Breast epithelium (tissue), 4 donors: Measurements from ENCODE around the gene BORCS5. TPM values are rescaled to one million over a fixed set of nuclear protein-coding genes. Genes with fewer than 3 reads are reported as not detected.

Experiments
- DNase-seq, 2 donors: peaks; one replicate each; pipeline ENCODE4 v3.0.0-alpha.2; 2019; ENCODE audit warnings: low spot score in 2 of 2
- H3K27ac ChIP-seq, 2 donors: fragments of 200-600 bp; sonication (generic) in 1 of 2; one replicate each; pipeline ENCODE4 v1.5.1; 2016 to 2019; ENCODE audit warnings: mild to moderate bottlenecking in 1 of 2
- H3K27me3 ChIP-seq, 2 donors: fragments of 200-600 bp; sonication (generic) in 1 of 2; one replicate each; pipeline versions ENCODE4 v1.5.1 to v1.6.0; 2017 to 2019; ENCODE audit warnings: control low read depth in 1 of 2, mild to moderate bottlenecking in 1 of 2
- H3K36me3 ChIP-seq: fragments of 200-600 bp; one replicate; pipeline ENCODE4 v1.5.1; 2019
- H3K4me1 ChIP-seq, 2 donors: fragments of 200-600 bp; sonication (generic); one replicate each; pipeline ENCODE4 v1.5.1; 2016 to 2019; ENCODE audit warnings: control low read depth in 1 of 2
- H3K4me3 ChIP-seq, 3 donors: fragments of 200-600 bp; sonication (generic); 1 replicate in 2 of 3; 2 replicates in 1 of 3; pipeline ENCODE4 v1.5.1; 2016 to 2019; ENCODE audit warnings: mild to moderate bottlenecking in 3 of 3, moderate library complexity in 2 of 3
- H3K9me3 ChIP-seq, 2 donors: fragments of 200-600 bp; sonication (generic) in 1 of 2; one replicate each; pipeline ENCODE4 v1.5.1; 2016 to 2019; ENCODE audit warnings: control low read depth in 1 of 2
- POLR2A ChIP-seq: fragments of 450-650 bp; IDR thresholded peaks from one replicate; pipeline ENCODE4 v1.6.1; 2016; ENCODE audit warnings: antibody characterized with exemption, mild to moderate bottlenecking, moderate library complexity
- POLR2AphosphoS5 ChIP-seq, 3 donors: sonication (generic); formaldehyde crosslinking; IDR thresholded peaks; one replicate each; pipeline ENCODE4 v1.6.1; 2017; ENCODE audit warnings: antibody characterized with exemption in 3 of 3
- intact Hi-C: fragments of 100-400 bp; cut with DNase I; formaldehyde crosslinking; loops from one replicate; pipeline ENCODE4 v1.15.1; 2023; ENCODE audit warnings: low total_unique reads
- total RNA-seq, 3 donors: library from RNA; depleted of rRNA; stranded (reverse); fragments of >200 nt; gene quantifications; one replicate each; pipeline ENCODE4 v1.1.0, GENCODE V29; 2016
- TF ChIP-seq, protein P1 (sequence below), 3 donors: fragments of 450-650 bp; IDR thresholded peaks; one replicate each; pipeline ENCODE4 v1.5.1; 2016 to 2017; ENCODE audit warnings: antibody characterized with exemption in 3 of 3, mild to moderate bottlenecking in 3 of 3, moderate library complexity in 3 of 3

BORCS5 gene
- total RNA-seq, 3 donors from 2014 or later: 13.5 to 20.3 (median 17.4) TPM

DNA sequence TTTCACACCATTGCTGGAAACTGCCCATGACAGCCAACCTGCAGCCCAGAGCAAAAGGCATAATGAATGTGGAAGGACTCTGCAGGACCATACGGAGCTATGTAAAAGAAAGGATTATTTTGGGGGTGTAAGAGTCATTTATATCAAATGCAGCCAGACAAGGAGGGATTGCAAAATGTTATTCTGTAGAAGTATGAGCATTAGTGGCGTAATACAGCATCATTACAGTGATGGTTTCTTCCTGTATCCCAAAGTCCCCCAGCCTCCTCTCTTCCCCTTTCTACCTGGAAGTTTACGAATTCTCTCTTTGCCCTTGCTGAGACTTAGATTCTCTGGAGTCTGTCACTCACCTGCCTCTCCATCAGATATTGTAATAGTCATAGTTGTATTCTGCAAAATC lies 89.9 kb downstream of the BORCS5 start:
- no peaks in the 10 kb centered on the region for H3K27me3 ChIP-seq
- no peaks in the 10 kb centered on the region for H3K9me3 ChIP-seq
- H3K4me1 ChIP-seq: peaks cover 0 to 6% of the 10 kb centered on the region in 2 donors
- DNase-seq: no peak
- H3K4me3 ChIP-seq: no peak overlapping the region
- TF ChIP-seq POLR2AphosphoS5 (IDR thresholded peaks at IDR 0.05): no peak
- intact Hi-C loops: no loop called here
- no peak overlapping the region for H3K27ac ChIP-seq
- H3K36me3 ChIP-seq: no peaks in the 10 kb centered on the region

DNA sequence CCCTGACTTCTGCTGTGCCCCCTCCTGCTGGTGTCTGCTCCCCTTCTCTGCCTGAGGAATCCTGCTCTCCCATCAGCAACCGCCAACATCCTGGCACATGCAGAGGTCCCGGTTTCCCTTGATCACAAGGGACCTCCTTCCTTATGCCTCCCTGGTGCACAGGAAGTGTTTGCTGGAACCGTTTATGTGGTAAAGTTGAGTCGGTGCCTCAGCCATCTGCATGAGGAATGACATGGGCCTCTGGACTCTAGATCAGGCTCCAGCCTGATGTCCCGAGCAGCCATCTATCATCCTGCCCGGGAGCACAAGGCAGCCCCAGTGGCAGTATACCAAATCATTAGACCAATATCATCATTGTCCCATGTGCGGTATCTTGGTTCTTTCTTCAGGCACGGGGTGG lies 90.4 kb downstream of the BORCS5 start:
- H3K36me3 ChIP-seq: no peaks in the 10 kb centered on the region
- no peak for DNase-seq
- intact Hi-C loops: no loop called here
- no peak overlapping the region for H3K27ac ChIP-seq
- H3K9me3 ChIP-seq: no peaks in the 10 kb centered on the region
- H3K27me3 ChIP-seq: no peaks in the 10 kb centered on the region
- no peak overlapping the region for H3K4me3 ChIP-seq
- H3K4me1 ChIP-seq: peaks cover 0 to 6% of the 10 kb centered on the region in 2 donors
- no peak for TF ChIP-seq POLR2AphosphoS5 (IDR thresholded peaks at IDR 0.05)
- TF ChIP-seq, protein P1, sequence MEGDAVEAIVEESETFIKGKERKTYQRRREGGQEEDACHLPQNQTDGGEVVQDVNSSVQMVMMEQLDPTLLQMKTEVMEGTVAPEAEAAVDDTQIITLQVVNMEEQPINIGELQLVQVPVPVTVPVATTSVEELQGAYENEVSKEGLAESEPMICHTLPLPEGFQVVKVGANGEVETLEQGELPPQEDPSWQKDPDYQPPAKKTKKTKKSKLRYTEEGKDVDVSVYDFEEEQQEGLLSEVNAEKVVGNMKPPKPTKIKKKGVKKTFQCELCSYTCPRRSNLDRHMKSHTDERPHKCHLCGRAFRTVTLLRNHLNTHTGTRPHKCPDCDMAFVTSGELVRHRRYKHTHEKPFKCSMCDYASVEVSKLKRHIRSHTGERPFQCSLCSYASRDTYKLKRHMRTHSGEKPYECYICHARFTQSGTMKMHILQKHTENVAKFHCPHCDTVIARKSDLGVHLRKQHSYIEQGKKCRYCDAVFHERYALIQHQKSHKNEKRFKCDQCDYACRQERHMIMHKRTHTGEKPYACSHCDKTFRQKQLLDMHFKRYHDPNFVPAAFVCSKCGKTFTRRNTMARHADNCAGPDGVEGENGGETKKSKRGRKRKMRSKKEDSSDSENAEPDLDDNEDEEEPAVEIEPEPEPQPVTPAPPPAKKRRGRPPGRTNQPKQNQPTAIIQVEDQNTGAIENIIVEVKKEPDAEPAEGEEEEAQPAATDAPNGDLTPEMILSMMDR (IDR thresholded peaks at IDR 0.05): no peak
- no peak for TF ChIP-seq POLR2A

DNA sequence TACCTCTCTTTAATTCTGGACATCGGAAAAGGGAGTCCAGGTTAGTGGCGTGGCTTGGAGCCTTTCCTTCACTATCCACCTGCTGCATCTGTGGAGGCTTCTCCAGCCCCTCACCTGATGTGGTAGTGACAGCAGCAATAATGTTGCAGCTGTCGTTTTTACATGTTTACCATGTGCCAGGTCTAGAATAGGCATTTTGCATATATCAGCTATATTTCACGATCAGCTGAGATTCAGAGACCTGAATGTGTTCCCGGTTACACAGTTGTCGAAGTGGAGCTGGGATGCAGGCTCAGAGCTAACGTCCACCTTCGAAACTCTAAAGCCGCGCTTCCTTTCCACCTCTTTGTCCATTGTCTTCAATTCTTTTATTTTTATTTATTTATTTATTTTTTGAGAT lies 91.0 kb downstream of the BORCS5 start:
- intact Hi-C loops: no loop called here
- Histone ChIP-seq H3K27me3 (no peaks in the 10 kb centered on the region), H3K9me3 (no peaks in the 10 kb centered on the region), H3K36me3 (no peaks in the 10 kb centered on the region), H3K4me3 (no peak overlapping the region), H3K27ac (no peak overlapping the region), H3K4me1 (peaks cover 0 to 6% of the 10 kb centered on the region in 2 donors)
- TF ChIP-seq POLR2A (no peak), POLR2AphosphoS5 (IDR thresholded peaks at IDR 0.05) (no peak)
- TF ChIP-seq, protein P1 (IDR thresholded peaks at IDR 0.05): no peak
- DNase-seq: no peak

DNA sequence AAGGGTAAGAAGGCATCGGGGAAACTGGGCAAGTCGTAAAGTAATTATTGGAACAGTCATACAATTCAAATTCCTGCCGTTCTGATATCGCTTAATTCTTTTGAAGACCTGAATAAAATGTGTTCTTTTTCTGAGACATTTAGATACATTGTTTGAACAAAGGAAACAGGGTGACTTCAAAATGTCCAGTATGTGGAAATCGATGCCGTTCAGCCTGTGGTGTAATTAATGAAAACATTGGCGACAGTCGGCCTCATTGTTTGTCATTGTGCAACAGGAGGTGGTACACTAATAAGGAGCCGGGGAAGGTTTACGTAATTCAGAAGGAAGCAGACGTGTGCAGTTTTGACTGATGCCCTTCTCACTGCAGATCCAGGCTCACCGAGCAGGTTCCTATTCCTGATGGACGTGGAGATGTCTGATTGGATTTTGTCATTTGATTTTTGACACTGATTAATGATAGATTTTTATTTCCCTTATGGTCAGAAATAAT lies 92.7 kb downstream of the BORCS5 start:
- no peak overlapping the region for H3K4me3 ChIP-seq
- H3K27me3 ChIP-seq: no peaks in the 10 kb centered on the region
- TF ChIP-seq POLR2AphosphoS5 (IDR thresholded peaks at IDR 0.05): peak; percentile 54 to 88 (median 62)
- TF ChIP-seq, protein P1 (IDR thresholded peaks at IDR 0.05): peak in 1 of 3 donors; percentile 8
- no peak for TF ChIP-seq POLR2A
- H3K27ac ChIP-seq: peak overlapping the region; percentile 89 to 91
- no peaks in the 10 kb centered on the region for H3K36me3 ChIP-seq
- DNase-seq: peak; percentile 61 to 89
- H3K4me1 ChIP-seq: no peaks in the 10 kb centered on the region
- intact Hi-C loops: no loop called here
- no peaks in the 10 kb centered on the region for H3K9me3 ChIP-seq

DNA sequence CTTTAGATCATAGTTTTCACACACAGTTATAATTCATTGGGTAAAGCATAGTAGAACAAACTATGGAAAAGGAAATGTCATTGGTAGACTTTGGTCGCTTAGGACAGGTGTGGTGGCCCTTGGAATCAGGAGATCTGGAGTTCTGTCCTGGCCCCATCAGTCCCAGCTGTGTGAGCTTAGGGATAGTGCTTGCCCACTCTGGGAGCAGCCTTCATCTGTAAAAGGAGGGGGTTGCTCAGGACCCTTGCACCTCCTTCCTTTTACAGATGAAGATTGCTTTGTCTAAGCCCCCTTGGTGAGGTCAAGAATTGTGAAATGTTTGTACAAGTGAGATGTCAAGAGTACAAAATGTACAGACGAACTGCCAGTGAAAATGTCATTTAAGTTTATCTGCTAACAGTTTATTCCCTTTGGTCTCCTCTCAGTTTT lies 93.2 kb downstream of the BORCS5 start:
- H3K4me3 ChIP-seq: no peak overlapping the region
- peak overlapping the region; percentile 89 to 91 for H3K27ac ChIP-seq
- H3K9me3 ChIP-seq: no peaks in the 10 kb centered on the region
- DNase-seq: no peak
- H3K27me3 ChIP-seq: no peaks in the 10 kb centered on the region
- TF ChIP-seq, protein P1 (IDR thresholded peaks at IDR 0.05): no peak
- no peak for TF ChIP-seq POLR2A
- TF ChIP-seq POLR2AphosphoS5 (IDR thresholded peaks at IDR 0.05): no peak
- H3K4me1 ChIP-seq: no peaks in the 10 kb centered on the region
- intact Hi-C loops: no loop called here
- no peaks in the 10 kb centered on the region for H3K36me3 ChIP-seq

DNA sequence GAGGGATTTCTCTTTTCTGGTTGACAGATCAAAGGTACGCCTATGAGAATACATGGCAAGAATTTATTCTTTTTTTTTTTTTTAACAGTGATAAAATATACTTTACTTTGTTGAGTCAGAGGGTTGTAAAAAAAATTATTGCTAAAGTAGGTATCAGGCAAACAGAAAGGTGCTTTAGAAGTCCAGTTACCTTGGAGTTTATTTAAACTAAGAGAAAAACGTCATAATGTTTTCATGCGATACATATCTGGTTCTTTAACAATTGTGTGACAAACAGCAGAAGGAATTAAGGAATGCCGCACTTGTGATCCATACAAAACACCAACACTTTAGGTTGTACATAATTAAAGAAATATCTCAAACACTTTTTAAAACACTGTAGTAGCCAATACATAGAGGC lies 94.2 kb downstream of the BORCS5 start:
- intact Hi-C loops: no loop called here
- Histone ChIP-seq H3K4me3 (no peak overlapping the region), H3K36me3 (no peaks in the 10 kb centered on the region), H3K27ac (peak overlapping the region; percentile 17 to 89), H3K4me1 (no peaks in the 10 kb centered on the region), H3K27me3 (no peaks in the 10 kb centered on the region), H3K9me3 (no peaks in the 10 kb centered on the region)
- no peak for DNase-seq
- no peak for TF ChIP-seq POLR2A
- TF ChIP-seq POLR2AphosphoS5 (IDR thresholded peaks at IDR 0.05): no peak
- TF ChIP-seq, protein P1 (IDR thresholded peaks at IDR 0.05): no peak
